Fibroblast of villous mesenchyme (primary cell): ENCODE data around the gene MICU1. TPM values are rescaled to one million over a fixed set of nuclear protein-coding genes. Genes with fewer than 3 reads are reported as not detected.
"Not testable (repeated sequence)": the region's sequence is repeated elsewhere in the genome, so short reads cannot be mapped to it uniquely, and the experiment has no call there.

Experiments used
- DNase-seq: peaks from one replicate; pipeline ENCODE4 v3.0.0-alpha.2; 2010; ENCODE audit warnings: low read depth
- H3K4me3 ChIP-seq: 2 replicates; pipeline ENCODE4 v1.5.1; 2011; ENCODE audit warnings: low read depth, mild to moderate bottlenecking, low read length
- CTCF ChIP-seq: IDR thresholded peaks from 2 replicates; pipeline ENCODE4 v1.5.1; 2012; ENCODE audit warnings: low read depth, mild to moderate bottlenecking, low read length; ENCODE audit not compliant: insufficient read depth
- total RNA-seq: library from RNA; depleted of rRNA; stranded (reverse); fragments of >200 nt; gene quantifications from 2 replicates; pipeline ENCODE4 v1.2.3, GENCODE V29; 2012

The MICU1 gene
- 44.0 and 45.4 TPM in 2 replicates for total RNA-seq

- peak within 1 kb of the TSS; percentile 87 for H3K4me3 ChIP-seq
- no peak for TF ChIP-seq CTCF
- DNase-seq: peak; percentile 94
These were observed at the start of gene MICU1 for GRCh38 chr10:72625608-72626443. Gene MICU1 (minus strand): TSS chr10:72626079. CDS start chr10:72566793, 59,286 bp downstream.

- DNase-seq, H3K4me3 ChIP-seq: not testable (repeated sequence)
These were observed 48.3 kb upstream of the MICU1 start for GRCh38 chr10:72674174-72674573.

- no peak for TF ChIP-seq CTCF
- DNase-seq: no peak
- H3K4me3 ChIP-seq: no peak overlapping the region
These were observed 47.4 kb upstream of the MICU1 start for GRCh38 chr10:72673280-72673679.

GRCh38 chr10:72667207-72667864 is 41.5 kb upstream of the MICU1 start:
- TF ChIP-seq CTCF: no peak
- H3K4me3 ChIP-seq: no peak overlapping the region

GRCh38 chr10:72665925-72666324 is 40.0 kb upstream of the MICU1 start:
- peak; percentile 20 for DNase-seq
- H3K4me3 ChIP-seq: no peak overlapping the region
- TF ChIP-seq CTCF: no peak

More at GRCh38 chr10:72667207-72667864, 41.5 kb upstream of the MICU1 start:
- no peak for DNase-seq

GRCh38 chr10:72663971-72664370 is 38.1 kb upstream of the MICU1 start:
- DNase-seq: no peak
- no peak for TF ChIP-seq CTCF
- H3K4me3 ChIP-seq: no peak overlapping the region

- no peak for DNase-seq
- no peak for TF ChIP-seq CTCF
- no peak overlapping the region for H3K4me3 ChIP-seq
These were observed 35.6 kb upstream of the MICU1 start for GRCh38 chr10:72661431-72661830.
